ENCODE results near the gene VWA7.
"Not testable (repeated sequence)": the region's sequence is repeated elsewhere in the genome, so short reads cannot be mapped to it uniquely, and the experiment has no call there.

Gene VWA7, protein sequence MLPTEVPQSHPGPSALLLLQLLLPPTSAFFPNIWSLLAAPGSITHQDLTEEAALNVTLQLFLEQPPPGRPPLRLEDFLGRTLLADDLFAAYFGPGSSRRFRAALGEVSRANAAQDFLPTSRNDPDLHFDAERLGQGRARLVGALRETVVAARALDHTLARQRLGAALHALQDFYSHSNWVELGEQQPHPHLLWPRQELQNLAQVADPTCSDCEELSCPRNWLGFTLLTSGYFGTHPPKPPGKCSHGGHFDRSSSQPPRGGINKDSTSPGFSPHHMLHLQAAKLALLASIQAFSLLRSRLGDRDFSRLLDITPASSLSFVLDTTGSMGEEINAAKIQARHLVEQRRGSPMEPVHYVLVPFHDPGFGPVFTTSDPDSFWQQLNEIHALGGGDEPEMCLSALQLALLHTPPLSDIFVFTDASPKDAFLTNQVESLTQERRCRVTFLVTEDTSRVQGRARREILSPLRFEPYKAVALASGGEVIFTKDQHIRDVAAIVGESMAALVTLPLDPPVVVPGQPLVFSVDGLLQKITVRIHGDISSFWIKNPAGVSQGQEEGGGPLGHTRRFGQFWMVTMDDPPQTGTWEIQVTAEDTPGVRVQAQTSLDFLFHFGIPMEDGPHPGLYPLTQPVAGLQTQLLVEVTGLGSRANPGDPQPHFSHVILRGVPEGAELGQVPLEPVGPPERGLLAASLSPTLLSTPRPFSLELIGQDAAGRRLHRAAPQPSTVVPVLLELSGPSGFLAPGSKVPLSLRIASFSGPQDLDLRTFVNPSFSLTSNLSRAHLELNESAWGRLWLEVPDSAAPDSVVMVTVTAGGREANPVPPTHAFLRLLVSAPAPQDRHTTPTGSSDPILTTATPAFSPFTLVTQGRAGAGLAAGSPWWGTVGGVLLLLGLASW

GRCh38 chr6:31776989-31777666 lies at the start of gene VWA7:
Gene VWA7 (minus strand): TSS chr6:31777328. CDS start chr6:31776779, 549 bp downstream.
- no peak within 1 kb of the TSS for H3K4me3 ChIP-seq (ENCODE audit: low read length)
- H3K9me3 ChIP-seq (ENCODE audit: control insufficient read depth, insufficient read depth, low read length) = no peaks in the 10 kb centered on the region
- peaks cover 30% of the 10 kb centered on the region for H3K36me3 ChIP-seq (ENCODE audit: control insufficient read depth, insufficient read depth, low read length)
- peaks cover 4% of the 10 kb centered on the region; the same call in 1 of the 2 replicates for H3K4me1 ChIP-seq (ENCODE audit: control insufficient read depth, insufficient read depth, low read length)
- no peak within 1 kb of the TSS for H3K27ac ChIP-seq (ENCODE audit: low read length)
- no peaks in the 10 kb centered on the region for H3K27me3 ChIP-seq (ENCODE audit: control insufficient read depth, insufficient read depth, low read length)
- DNase-seq (ENCODE audit: low read depth, low spot score) = no peak
- WGBS (ENCODE audit: insufficient coverage, insufficient read length) = no CpG with 5 or more reads among the region's 15 CpGs

DNA sequence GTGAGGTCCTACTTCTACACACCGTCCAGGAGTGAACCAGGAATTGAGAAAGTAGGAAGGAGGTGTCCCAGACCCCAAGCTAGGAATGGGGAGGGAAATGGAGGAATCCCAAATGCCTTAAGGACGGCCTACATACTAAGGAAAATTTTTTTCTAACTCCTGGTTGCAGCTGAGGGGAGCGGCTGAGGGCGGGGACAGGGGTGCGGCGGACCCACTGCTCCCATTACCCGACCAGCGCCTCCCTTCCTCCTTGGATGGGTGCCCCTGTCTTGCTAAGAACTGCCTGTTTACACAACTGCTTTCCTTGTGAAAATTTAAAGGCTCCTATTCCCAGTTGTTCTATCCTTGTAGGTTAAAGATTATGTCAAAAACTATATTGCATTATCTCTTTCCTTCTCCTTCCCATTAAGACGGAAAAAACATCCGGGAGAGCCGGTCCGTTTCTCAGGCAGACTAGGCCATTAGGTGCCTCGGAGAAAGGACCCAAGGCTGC lies 49.7 kb upstream of the VWA7 start:
- Histone ChIP-seq H3K27me3 (ENCODE audit: control insufficient read depth, insufficient read depth, low read length) (no peaks in the 10 kb centered on the region), H3K4me3 (ENCODE audit: low read length) (peak overlapping the region; percentile 33; the same call in 1 of the 2 replicates), H3K36me3 (ENCODE audit: control insufficient read depth, insufficient read depth, low read length) (no peaks in the 10 kb centered on the region; the same call in 1 of the 2 replicates), H3K4me1 (ENCODE audit: control insufficient read depth, insufficient read depth, low read length) (no peaks in the 10 kb centered on the region; the same call in none of the 2 replicates), H3K27ac (ENCODE audit: low read length) (peak overlapping the region; percentile 66), H3K9me3 (ENCODE audit: control insufficient read depth, insufficient read depth, low read length) (no peaks in the 10 kb centered on the region)
- WGBS (ENCODE audit: insufficient coverage, insufficient read length) = no CpG with 5 or more reads among the region's 13 CpGs
- DNase-seq (ENCODE audit: low read depth, low spot score) = no peak

- Histone ChIP-seq H3K27ac (ENCODE audit: low read length) (peak overlapping the region; percentile 42), H3K9me3 (ENCODE audit: control insufficient read depth, insufficient read depth, low read length) (no peaks in the 10 kb centered on the region), H3K27me3 (ENCODE audit: control insufficient read depth, insufficient read depth, low read length) (no peaks in the 10 kb centered on the region), H3K4me3 (ENCODE audit: low read length) (no peak overlapping the region), H3K4me1 (ENCODE audit: control insufficient read depth, insufficient read depth, low read length) (no peaks in the 10 kb centered on the region; the same call in none of the 2 replicates), H3K36me3 (ENCODE audit: control insufficient read depth, insufficient read depth, low read length) (no peaks in the 10 kb centered on the region; the same call in 1 of the 2 replicates)
- WGBS (ENCODE audit: insufficient coverage, insufficient read length) = no CpG with 5 or more reads among the region's 4 CpGs
- DNase-seq (ENCODE audit: low read depth, low spot score) = no peak
Measured at GRCh38 chr6:31825553-31825952, 48.4 kb upstream of the VWA7 start.

- not testable (repeated sequence) for H3K4me1 ChIP-seq (ENCODE audit: control insufficient read depth, insufficient read depth, low read length); H3K36me3 ChIP-seq (ENCODE audit: control insufficient read depth, insufficient read depth, low read length); H3K4me3 ChIP-seq (ENCODE audit: low read length); H3K27me3 ChIP-seq (ENCODE audit: control insufficient read depth, insufficient read depth, low read length); H3K27ac ChIP-seq (ENCODE audit: low read length); H3K9me3 ChIP-seq (ENCODE audit: control insufficient read depth, insufficient read depth, low read length); DNase-seq (ENCODE audit: low read depth, low spot score)
- no CpG with 5 or more reads among the region's 9 CpGs for WGBS (ENCODE audit: insufficient coverage, insufficient read length)
Measured at GRCh38 chr6:31823592-31824196, 46.6 kb upstream of the VWA7 start.

GRCh38 chr6:31822036-31822821 lies 45.1 kb upstream of the VWA7 start:
- DNase-seq (ENCODE audit: low read depth, low spot score) = no peak
- H3K27me3 ChIP-seq (ENCODE audit: control insufficient read depth, insufficient read depth, low read length) = no peaks in the 10 kb centered on the region
- peak overlapping the region; percentile 29; the same call in 1 of the 2 replicates for H3K4me3 ChIP-seq (ENCODE audit: low read length)
- no peak overlapping the region for H3K27ac ChIP-seq (ENCODE audit: low read length)
- H3K36me3 ChIP-seq (ENCODE audit: control insufficient read depth, insufficient read depth, low read length) = no peaks in the 10 kb centered on the region
- H3K4me1 ChIP-seq (ENCODE audit: control insufficient read depth, insufficient read depth, low read length) = no peaks in the 10 kb centered on the region; the same call in none of the 2 replicates
- no CpG with 5 or more reads among the region's 25 CpGs for WGBS (ENCODE audit: insufficient coverage, insufficient read length)
- no peaks in the 10 kb centered on the region for H3K9me3 ChIP-seq (ENCODE audit: control insufficient read depth, insufficient read depth, low read length)

GRCh38 chr6:31821301-31822035 lies 44.3 kb upstream of the VWA7 start:
- no CpG with 5 or more reads among the region's 39 CpGs for WGBS (ENCODE audit: insufficient coverage, insufficient read length)
- Histone ChIP-seq H3K4me1 (ENCODE audit: control insufficient read depth, insufficient read depth, low read length) (no peaks in the 10 kb centered on the region; the same call in none of the 2 replicates), H3K9me3 (ENCODE audit: control insufficient read depth, insufficient read depth, low read length) (no peaks in the 10 kb centered on the region), H3K4me3 (ENCODE audit: low read length) (peak overlapping the region; percentile 55; the same call in 1 of the 2 replicates), H3K36me3 (ENCODE audit: control insufficient read depth, insufficient read depth, low read length) (no peaks in the 10 kb centered on the region), H3K27ac (ENCODE audit: low read length) (no peak overlapping the region), H3K27me3 (ENCODE audit: control insufficient read depth, insufficient read depth, low read length) (no peaks in the 10 kb centered on the region)
- DNase-seq (ENCODE audit: low read depth, low spot score) = no peak

- H3K4me1 ChIP-seq (ENCODE audit: control insufficient read depth, insufficient read depth, low read length); H3K36me3 ChIP-seq (ENCODE audit: control insufficient read depth, insufficient read depth, low read length); H3K27me3 ChIP-seq (ENCODE audit: control insufficient read depth, insufficient read depth, low read length); H3K9me3 ChIP-seq (ENCODE audit: control insufficient read depth, insufficient read depth, low read length); DNase-seq (ENCODE audit: low read depth, low spot score); H3K4me3 ChIP-seq (ENCODE audit: low read length); H3K27ac ChIP-seq (ENCODE audit: low read length): not testable (repeated sequence)
- no CpG with 5 or more reads among the region's 10 CpGs for WGBS (ENCODE audit: insufficient coverage, insufficient read length)
Measured at GRCh38 chr6:31820399-31820798, 43.3 kb upstream of the VWA7 start.

- DNase-seq (ENCODE audit: low read depth, low spot score) = no peak
- no peak overlapping the region for H3K27ac ChIP-seq (ENCODE audit: low read length)
Measured at GRCh38 chr6:31819871-31820299, 42.8 kb upstream of the VWA7 start.

More at GRCh38 chr6:31819871-31820299, 42.8 kb upstream of the VWA7 start:
- Histone ChIP-seq H3K27me3 (ENCODE audit: control insufficient read depth, insufficient read depth, low read length) (no peaks in the 10 kb centered on the region), H3K4me3 (ENCODE audit: low read length) (no peak overlapping the region), H3K36me3 (ENCODE audit: control insufficient read depth, insufficient read depth, low read length) (no peaks in the 10 kb centered on the region), H3K9me3 (ENCODE audit: control insufficient read depth, insufficient read depth, low read length) (no peaks in the 10 kb centered on the region), H3K4me1 (ENCODE audit: control insufficient read depth, insufficient read depth, low read length) (no peaks in the 10 kb centered on the region; the same call in 1 of the 2 replicates)
